HG02623 (cell line): ENCODE data around the gene GRIA4.

ENCODE experiments used
- ATAC-seq: cut with Tn5 transposase; IDR thresholded peaks from one replicate; pipeline ENCODE4 v1.9.1; 2021; ENCODE audit warnings: moderate library complexity; ENCODE audit not compliant: unreplicated experiment

GRIA4 gene

GRCh38 chr11:105609832-105610781, at the start of gene GRIA4:
GRIA4 (plus strand) TSS chr11:105610073; CDS start chr11:105610998, 925 bp downstream.
- ATAC-seq, result no peak

- ATAC-seq, result no peak
These were observed 36.8 kb upstream of the GRIA4 start for GRCh38 chr11:105573091-105573490.

- ATAC-seq, result no peak
These were observed 34.9 kb upstream of the GRIA4 start for GRCh38 chr11:105574974-105575373.

- no peak for ATAC-seq
These were observed 32.2 kb upstream of the GRIA4 start for GRCh38 chr11:105577641-105578040.

GRCh38 chr11:105579111-105579510, 30.8 kb upstream of the GRIA4 start:
- no peak for ATAC-seq

GRCh38 chr11:105582497-105582896, 27.4 kb upstream of the GRIA4 start:
- no peak for ATAC-seq

GRCh38 chr11:105588001-105588400, 21.9 kb upstream of the GRIA4 start:
- no peak for ATAC-seq

- no peak for ATAC-seq
These were observed 20.5 kb upstream of the GRIA4 start for GRCh38 chr11:105589346-105589745.

- ATAC-seq, result no peak
These were observed 17.8 kb upstream of the GRIA4 start for GRCh38 chr11:105592035-105592434.

GRCh38 chr11:105598371-105598770, 11.5 kb upstream of the GRIA4 start:
- no peak for ATAC-seq

GRCh38 chr11:105603156-105603555, 6.7 kb upstream of the GRIA4 start:
- ATAC-seq, result no peak

- ATAC-seq, result peak; percentile 65
These were observed 512 bp upstream of the GRIA4 start for GRCh38 chr11:105609341-105609781.

- no peak for ATAC-seq
These were observed 1.1 kb downstream of the GRIA4 start for GRCh38 chr11:105610871-105611571.

GRCh38 chr11:105611572-105612441, 1.9 kb downstream of the GRIA4 start:
- no peak for ATAC-seq

GRCh38 chr11:105612771-105613170, 2.9 kb downstream of the GRIA4 start:
- no peak for ATAC-seq

- no peak for ATAC-seq
These were observed 3.3 kb downstream of the GRIA4 start for GRCh38 chr11:105613183-105613582.

- no peak for ATAC-seq
These were observed 8.6 kb downstream of the GRIA4 start for GRCh38 chr11:105618343-105618955.

- no peak for ATAC-seq
These were observed 9.7 kb downstream of the GRIA4 start for GRCh38 chr11:105619556-105619955.

GRCh38 chr11:105622016-105622415, 12.1 kb downstream of the GRIA4 start:
- ATAC-seq, result no peak

GRCh38 chr11:105632316-105632715, 22.4 kb downstream of the GRIA4 start:
- ATAC-seq, result no peak

GRCh38 chr11:105635466-105635865, 25.6 kb downstream of the GRIA4 start:
- ATAC-seq, result no peak
